BE2C (cell line): ENCODE measurements around the gene NRGN.

Experiments used
- DNase-seq: peaks from one replicate; pipeline ENCODE4 v3.0.0-alpha.2; 2020
- H3K27me3 ChIP-seq: fragments of 250-450 bp; sonication (Bioruptor Pico); 2 replicates; pipeline ENCODE4 v1.5.1; 2020; ENCODE audit warnings: mild to moderate bottlenecking
- H3K36me3 ChIP-seq: fragments of 250-450 bp; sonication (Bioruptor Pico); 2 replicates; pipeline ENCODE4 v1.5.1; 2020; ENCODE audit warnings: mild to moderate bottlenecking
- H3K4me1 ChIP-seq: fragments of 250-450 bp; sonication (Bioruptor Pico); 2 replicates; pipeline ENCODE4 v1.5.1; 2020
- H3K4me3 ChIP-seq: 2 replicates; pipeline ENCODE4 v1.5.1; 2011; ENCODE audit warnings: low read depth, low read length
- H3K9me3 ChIP-seq: fragments of 250-450 bp; sonication (Bioruptor Pico); 2 replicates; pipeline ENCODE4 v1.5.1; 2020
- TF ChIP-seq, protein P1 (sequence below): IDR thresholded peaks from 2 replicates; pipeline ENCODE4 v1.5.1; 2012; ENCODE audit warnings: mild to moderate bottlenecking, low read depth, low read length

NRGN gene

DNA sequence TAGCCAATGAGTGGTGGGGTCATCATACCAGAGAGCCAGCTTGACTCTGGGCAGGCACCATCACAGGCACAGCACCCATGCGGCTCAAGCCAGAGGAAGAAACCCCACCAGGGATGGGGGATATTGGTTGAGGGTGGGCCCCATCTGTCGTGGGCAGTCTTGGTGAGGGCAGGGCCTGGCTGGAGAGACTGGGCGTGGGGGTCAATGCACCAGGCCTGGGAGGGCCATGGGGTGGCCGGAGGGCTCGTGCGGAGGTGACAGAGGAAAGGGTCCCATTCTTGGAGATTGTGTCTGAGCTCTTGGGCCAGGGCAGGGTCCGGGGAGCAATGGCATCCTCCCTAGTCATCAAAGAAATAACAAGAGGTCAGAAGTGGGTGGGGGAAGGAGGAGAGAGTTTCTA lies 13.9 kb downstream of the NRGN start:
- no peaks in the 10 kb centered on the region for H3K4me1 ChIP-seq
- peaks cover 67% of the 10 kb centered on the region for H3K27me3 ChIP-seq
- TF ChIP-seq, protein P1, sequence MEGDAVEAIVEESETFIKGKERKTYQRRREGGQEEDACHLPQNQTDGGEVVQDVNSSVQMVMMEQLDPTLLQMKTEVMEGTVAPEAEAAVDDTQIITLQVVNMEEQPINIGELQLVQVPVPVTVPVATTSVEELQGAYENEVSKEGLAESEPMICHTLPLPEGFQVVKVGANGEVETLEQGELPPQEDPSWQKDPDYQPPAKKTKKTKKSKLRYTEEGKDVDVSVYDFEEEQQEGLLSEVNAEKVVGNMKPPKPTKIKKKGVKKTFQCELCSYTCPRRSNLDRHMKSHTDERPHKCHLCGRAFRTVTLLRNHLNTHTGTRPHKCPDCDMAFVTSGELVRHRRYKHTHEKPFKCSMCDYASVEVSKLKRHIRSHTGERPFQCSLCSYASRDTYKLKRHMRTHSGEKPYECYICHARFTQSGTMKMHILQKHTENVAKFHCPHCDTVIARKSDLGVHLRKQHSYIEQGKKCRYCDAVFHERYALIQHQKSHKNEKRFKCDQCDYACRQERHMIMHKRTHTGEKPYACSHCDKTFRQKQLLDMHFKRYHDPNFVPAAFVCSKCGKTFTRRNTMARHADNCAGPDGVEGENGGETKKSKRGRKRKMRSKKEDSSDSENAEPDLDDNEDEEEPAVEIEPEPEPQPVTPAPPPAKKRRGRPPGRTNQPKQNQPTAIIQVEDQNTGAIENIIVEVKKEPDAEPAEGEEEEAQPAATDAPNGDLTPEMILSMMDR, result no peak
- no peaks in the 10 kb centered on the region for H3K9me3 ChIP-seq
- H3K36me3 ChIP-seq, result no peaks in the 10 kb centered on the region
- no peak for DNase-seq
- H3K4me3 ChIP-seq, result no peak overlapping the region

DNA sequence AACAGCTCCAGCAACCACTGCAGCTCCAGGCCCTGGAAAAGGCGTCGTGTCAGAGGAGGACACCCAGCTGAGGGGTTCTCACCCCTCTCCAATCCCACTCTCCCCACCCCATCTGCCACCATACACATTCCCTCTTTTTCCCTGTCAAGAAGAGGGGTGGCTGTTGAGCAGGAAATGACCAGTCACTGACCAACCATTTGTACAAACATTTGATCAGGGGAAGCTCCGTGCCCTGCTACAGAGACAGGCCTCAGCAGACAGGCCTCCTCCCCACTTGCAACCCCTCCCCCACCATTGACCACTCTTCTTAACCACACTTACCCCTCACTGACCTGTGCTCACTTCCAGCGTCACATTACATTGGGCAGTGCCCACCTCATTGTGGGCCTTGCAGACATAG lies 14.6 kb downstream of the NRGN start:
- H3K4me1 ChIP-seq, result no peaks in the 10 kb centered on the region
- no peak for DNase-seq
- peaks cover 67% of the 10 kb centered on the region for H3K27me3 ChIP-seq
- TF ChIP-seq, protein P1, result no peak
- no peak overlapping the region for H3K4me3 ChIP-seq
- no peaks in the 10 kb centered on the region for H3K36me3 ChIP-seq
- no peaks in the 10 kb centered on the region for H3K9me3 ChIP-seq

DNA sequence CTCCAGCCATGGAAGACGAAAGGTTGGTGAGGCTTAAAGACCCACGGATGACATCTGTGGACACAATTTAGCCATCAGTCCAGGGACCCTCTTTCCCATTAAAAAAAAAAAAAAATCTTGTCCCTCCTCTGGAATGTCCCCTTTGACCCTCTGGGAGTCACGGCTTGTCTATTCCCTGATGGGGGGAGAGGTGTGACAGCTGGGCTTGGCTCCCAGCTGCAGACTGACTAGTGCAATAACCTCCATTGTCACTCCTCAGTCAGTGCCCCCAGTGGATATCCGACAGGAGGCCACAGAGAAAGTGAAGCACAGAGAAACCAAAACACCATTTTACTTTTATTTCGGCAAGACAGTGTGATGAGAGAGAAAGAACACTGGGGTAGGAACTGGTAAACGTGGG lies 15.0 kb downstream of the NRGN start:
- Histone ChIP-seq H3K27me3 (peaks cover 70% of the 10 kb centered on the region), H3K9me3 (no peaks in the 10 kb centered on the region), H3K4me1 (no peaks in the 10 kb centered on the region), H3K4me3 (no peak overlapping the region), H3K36me3 (no peaks in the 10 kb centered on the region)
- TF ChIP-seq, protein P1, result no peak
- DNase-seq, result no peak

DNA sequence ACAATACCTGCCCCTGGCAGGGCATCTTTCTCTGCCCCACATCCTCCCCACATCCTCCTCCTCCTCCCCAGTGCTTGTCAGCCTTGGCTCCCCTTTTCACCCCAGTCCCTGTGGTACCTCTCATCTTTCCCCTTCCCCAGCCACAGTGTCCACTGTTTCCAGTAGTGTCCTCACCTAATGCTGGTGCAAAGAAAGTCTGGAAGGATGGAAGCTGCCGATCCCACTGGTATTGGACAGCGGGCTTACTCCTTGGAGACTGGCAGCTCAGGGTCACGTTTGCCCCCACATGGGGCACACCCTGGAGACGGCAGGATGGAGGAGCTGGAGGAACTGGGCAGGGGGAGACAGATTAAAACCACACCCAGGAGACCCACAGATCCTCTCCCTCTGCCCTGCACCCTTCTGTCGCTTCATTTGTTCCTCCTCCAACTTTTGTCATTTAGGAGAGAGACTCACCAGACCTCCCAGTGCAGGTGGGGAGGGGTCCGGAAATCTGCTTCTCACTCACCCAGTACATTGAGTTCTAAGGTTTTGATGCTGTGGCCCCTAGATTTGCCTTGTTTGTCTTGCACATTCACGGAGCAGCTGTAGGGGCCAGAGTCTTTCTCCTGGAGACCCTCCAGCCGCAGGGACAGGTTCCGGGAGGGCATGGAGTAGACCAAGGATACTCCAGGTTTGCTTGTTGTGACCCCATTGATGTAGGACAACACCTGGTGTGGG lies 16.5 kb downstream of the NRGN start:
- Histone ChIP-seq H3K9me3 (no peaks in the 10 kb centered on the region), H3K4me1 (no peaks in the 10 kb centered on the region), H3K36me3 (no peaks in the 10 kb centered on the region), H3K27me3 (peaks cover 71% of the 10 kb centered on the region), H3K4me3 (no peak overlapping the region)
- TF ChIP-seq, protein P1, result no peak
- no peak for DNase-seq

DNA sequence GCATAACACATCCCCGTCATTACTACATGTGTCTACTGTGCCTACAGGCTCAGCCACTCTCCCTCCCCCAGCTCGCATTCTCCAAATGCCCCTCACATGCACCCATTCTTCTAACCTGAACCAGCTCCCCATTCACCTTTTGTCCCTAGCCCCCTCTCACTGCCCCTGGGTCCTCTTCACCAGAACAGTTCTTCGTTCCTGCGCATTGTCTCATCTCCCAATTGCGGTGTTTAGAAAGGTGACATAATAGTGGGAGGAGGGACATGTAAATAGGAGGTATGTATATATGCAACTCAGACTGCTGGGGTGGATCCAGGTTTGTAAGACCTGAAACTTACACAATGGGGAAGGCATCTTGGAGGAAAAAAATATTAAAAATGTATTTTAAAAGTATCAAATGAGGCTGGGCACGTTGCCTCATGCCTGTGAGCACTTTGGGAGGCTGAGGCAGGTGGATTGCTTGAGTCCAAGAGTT lies 17.0 kb downstream of the NRGN start:
- peaks cover 71% of the 10 kb centered on the region for H3K27me3 ChIP-seq
- TF ChIP-seq, protein P1, result no peak
- H3K4me1 ChIP-seq, result no peaks in the 10 kb centered on the region
- no peaks in the 10 kb centered on the region for H3K9me3 ChIP-seq
- H3K4me3 ChIP-seq, result no peak overlapping the region
- H3K36me3 ChIP-seq, result no peaks in the 10 kb centered on the region
- DNase-seq, result no peak

DNA sequence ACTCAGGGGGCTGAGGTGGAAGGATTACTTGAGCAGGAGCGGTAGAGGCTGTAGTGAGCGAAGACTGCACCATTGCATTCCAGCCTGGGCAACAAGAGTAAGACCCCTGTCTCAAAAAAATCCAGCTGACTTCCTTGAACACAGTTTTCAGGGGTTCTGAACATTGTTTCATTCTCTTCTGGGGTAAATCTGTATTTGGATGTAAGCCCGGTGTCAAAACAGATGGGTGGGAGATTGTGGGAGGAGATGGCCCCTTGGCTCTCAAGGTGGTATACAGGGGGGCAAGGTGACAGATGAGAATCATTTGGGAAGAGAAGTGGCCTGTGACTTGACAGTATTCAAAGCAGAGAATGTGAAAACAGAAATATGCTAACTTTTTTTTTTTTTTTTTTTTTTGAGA lies 17.6 kb downstream of the NRGN start:
- Histone ChIP-seq H3K36me3 (no peaks in the 10 kb centered on the region), H3K9me3 (no peaks in the 10 kb centered on the region), H3K27me3 (peaks cover 73% of the 10 kb centered on the region), H3K4me1 (no peaks in the 10 kb centered on the region), H3K4me3 (no peak overlapping the region)
- DNase-seq, result no peak
- TF ChIP-seq, protein P1, result no peak
